Gastroesophageal sphincter (tissue), 4 donors: Measurements from ENCODE around the gene MRAP2. TPM values are rescaled to one million over a fixed set of nuclear protein-coding genes. Genes with fewer than 3 reads are reported as not detected.
"Not testable (repeated sequence)": the region's sequence is repeated elsewhere in the genome, so short reads cannot be mapped to it uniquely, and the experiment has no call there.

Source experiments
- ATAC-seq: fragments of 150-250 bp; one replicate; pipeline ENCODE4 v1.9.1; 2016; ENCODE audit warnings: mild to moderate bottlenecking, moderate library complexity
- H3K27ac ChIP-seq, 4 donors: fragments of 200-600 bp; sonication (generic) in 3 of 4; 1 replicate in 3 of 4; 2 replicates in 1 of 4; pipeline ENCODE4 v1.5.1; 2016 to 2019
- H3K27me3 ChIP-seq: fragments of 200-600 bp; sonication (generic); one replicate; pipeline ENCODE4 v1.5.1; 2019
- H3K36me3 ChIP-seq, 2 donors: fragments of 200-600 bp; sonication (generic); one replicate each; pipeline ENCODE4 v1.5.1; 2019; ENCODE audit warnings: control low read depth in 1 of 2
- H3K4me1 ChIP-seq, 3 donors: fragments of 200-600 bp; sonication (generic); 1 replicate in 2 of 3; 2 replicates in 1 of 3; pipeline ENCODE4 v1.5.1; 2016 to 2019; ENCODE audit warnings: control low read depth in 2 of 3
- H3K4me3 ChIP-seq, 2 donors: fragments of 200-600 bp; sonication (generic); one replicate each; pipeline ENCODE4 v1.5.1; 2019; ENCODE audit warnings: mild to moderate bottlenecking in 1 of 2, moderate library complexity in 1 of 2
- H3K9me3 ChIP-seq, 3 donors: fragments of 200-600 bp; sonication (generic); one replicate each; pipeline ENCODE4 v1.5.1; 2017 to 2019; ENCODE audit warnings: control low read depth in 2 of 3
- EP300 ChIP-seq: sonication (generic); formaldehyde crosslinking; IDR thresholded peaks from one replicate; pipeline ENCODE4 v1.6.1; 2017; ENCODE audit warnings: antibody characterized with exemption, mild to moderate bottlenecking
- POLR2A ChIP-seq, 2 donors: fragments of 450-650 bp; IDR thresholded peaks; one replicate each; pipeline ENCODE4 v1.6.1; 2017; ENCODE audit warnings: antibody characterized with exemption in 2 of 2, mild to moderate bottlenecking in 2 of 2, moderate library complexity in 1 of 2
- POLR2AphosphoS5 ChIP-seq: sonication (generic); formaldehyde crosslinking; IDR thresholded peaks from one replicate; pipeline ENCODE4 v1.6.1; 2017; ENCODE audit warnings: antibody characterized with exemption
- WGBS, 2 donors: methylation state at CpG; one replicate each; pipeline ENCODE4 v1.1.5; 2018; ENCODE audit warnings: low coverage in 1 of 2; 5-methylcytosine and 5-hydroxymethylcytosine counted together
- total RNA-seq, 4 donors: library from RNA; depleted of rRNA; stranded (reverse); fragments of >200 nt; gene quantifications; one replicate each; pipeline ENCODE4 v1.1.0, GENCODE V29; 2016
- TF ChIP-seq, protein P1 (sequence below), 4 experiments: fragments of 200-600 bp in 2 of 4; fragments of 450-650 bp in 2 of 4; sonication (generic) in 1 of 4; IDR thresholded peaks; one replicate each; pipeline ENCODE4 v1.5.1; 2017 to 2019; ENCODE audit warnings: antibody characterized with exemption in 4 of 4, mild to moderate bottlenecking in 2 of 4, moderate library complexity in 2 of 4

The MRAP2 gene
- total RNA-seq, 4 donors from 2014 or later, result 0.27 to 1.7 (median 1.2) TPM; not detected in 1

DNA sequence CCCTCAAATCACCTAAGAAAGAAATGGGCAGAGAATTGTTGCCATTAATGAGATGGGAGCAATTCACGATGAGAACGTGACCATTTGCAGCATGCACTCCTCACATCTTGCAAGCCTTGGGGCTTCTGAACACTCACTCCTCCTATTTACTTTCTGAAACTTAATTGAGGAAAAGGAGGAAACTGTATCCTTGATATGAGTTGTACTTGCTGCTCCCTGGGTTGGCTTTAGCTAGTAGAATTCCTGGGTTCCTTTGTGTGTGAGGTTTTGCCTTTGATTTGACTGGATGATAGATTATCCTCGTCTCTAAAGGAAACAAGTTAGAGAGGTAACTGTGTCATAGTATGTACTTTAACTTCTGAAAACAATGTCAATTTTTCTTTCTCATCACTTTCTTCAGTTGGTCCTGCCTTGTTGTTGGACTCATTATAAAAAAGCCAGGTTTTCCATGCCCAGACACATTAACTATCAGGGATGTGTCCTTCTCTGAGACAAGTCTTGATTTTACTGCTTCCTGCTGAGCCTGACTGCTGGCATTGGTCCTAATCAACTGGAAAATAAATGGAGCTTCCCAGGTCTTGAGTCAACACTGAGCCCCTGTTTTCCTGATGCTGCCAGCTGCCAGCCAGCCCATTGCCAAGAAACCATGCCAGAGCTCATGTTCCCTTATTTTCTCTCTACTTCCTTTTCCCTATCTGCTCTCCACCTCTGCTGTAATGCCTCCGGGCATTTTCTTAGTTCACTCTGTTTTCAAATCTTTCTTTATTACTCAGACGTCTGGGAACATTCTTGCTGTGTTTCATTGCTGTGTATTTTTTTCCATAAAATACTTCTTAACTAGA lies 6.0 kb upstream of the MRAP2 start:
- ATAC-seq, result no peak
- TF ChIP-seq, protein P1, sequence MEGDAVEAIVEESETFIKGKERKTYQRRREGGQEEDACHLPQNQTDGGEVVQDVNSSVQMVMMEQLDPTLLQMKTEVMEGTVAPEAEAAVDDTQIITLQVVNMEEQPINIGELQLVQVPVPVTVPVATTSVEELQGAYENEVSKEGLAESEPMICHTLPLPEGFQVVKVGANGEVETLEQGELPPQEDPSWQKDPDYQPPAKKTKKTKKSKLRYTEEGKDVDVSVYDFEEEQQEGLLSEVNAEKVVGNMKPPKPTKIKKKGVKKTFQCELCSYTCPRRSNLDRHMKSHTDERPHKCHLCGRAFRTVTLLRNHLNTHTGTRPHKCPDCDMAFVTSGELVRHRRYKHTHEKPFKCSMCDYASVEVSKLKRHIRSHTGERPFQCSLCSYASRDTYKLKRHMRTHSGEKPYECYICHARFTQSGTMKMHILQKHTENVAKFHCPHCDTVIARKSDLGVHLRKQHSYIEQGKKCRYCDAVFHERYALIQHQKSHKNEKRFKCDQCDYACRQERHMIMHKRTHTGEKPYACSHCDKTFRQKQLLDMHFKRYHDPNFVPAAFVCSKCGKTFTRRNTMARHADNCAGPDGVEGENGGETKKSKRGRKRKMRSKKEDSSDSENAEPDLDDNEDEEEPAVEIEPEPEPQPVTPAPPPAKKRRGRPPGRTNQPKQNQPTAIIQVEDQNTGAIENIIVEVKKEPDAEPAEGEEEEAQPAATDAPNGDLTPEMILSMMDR (IDR thresholded peaks at IDR 0.05), result no peak
- peak; percentile 41 for TF ChIP-seq POLR2AphosphoS5
- H3K4me1 ChIP-seq, result peaks cover 0 to 5% (median 3%) of the 10 kb centered on the region in 3 donors
- 27 to 32% methylated on average over 5 of the region's 5 CpGs for WGBS, 2 donors
- H3K27ac ChIP-seq, result no peak overlapping the region
- H3K27me3 ChIP-seq, result no peaks in the 10 kb centered on the region
- no peaks in the 10 kb centered on the region for H3K36me3 ChIP-seq
- no peaks in the 10 kb centered on the region for H3K9me3 ChIP-seq
- no peak overlapping the region for H3K4me3 ChIP-seq

DNA sequence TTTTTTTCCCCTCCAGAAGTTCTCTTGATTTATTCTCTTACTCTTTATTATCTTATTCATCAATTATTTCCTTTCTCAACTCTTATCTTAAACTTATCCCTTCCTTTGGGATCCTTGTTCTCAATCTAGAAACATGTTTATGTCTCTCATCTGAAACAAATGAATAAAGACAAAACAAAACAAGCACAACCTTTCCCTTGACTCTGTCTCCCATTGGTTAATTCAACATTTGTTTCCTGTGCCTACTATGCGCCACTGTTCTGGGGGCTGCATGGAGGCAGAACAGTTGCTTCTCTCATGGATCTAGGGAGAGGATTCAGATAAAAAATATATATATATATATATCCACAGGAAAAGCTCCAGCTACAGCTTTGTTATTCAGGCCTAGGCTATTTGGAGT lies 5.2 kb upstream of the MRAP2 start:
- Histone ChIP-seq H3K36me3 (no peaks in the 10 kb centered on the region), H3K27ac (no peak overlapping the region), H3K9me3 (no peaks in the 10 kb centered on the region), H3K27me3 (peaks cover 2% of the 10 kb centered on the region), H3K4me1 (peaks cover 0 to 10% (median 3%) of the 10 kb centered on the region in 3 donors), H3K4me3 (no peak overlapping the region)
- TF ChIP-seq POLR2AphosphoS5 (no peak), EP300 (no peak), POLR2A (IDR thresholded peaks at IDR 0.05) (no peak)
- TF ChIP-seq, protein P1 (IDR thresholded peaks at IDR 0.05), result no peak
- no peak for ATAC-seq
- WGBS, 2 donors, result 80 to 83% methylated on average over 1 of the region's 1 CpG

DNA sequence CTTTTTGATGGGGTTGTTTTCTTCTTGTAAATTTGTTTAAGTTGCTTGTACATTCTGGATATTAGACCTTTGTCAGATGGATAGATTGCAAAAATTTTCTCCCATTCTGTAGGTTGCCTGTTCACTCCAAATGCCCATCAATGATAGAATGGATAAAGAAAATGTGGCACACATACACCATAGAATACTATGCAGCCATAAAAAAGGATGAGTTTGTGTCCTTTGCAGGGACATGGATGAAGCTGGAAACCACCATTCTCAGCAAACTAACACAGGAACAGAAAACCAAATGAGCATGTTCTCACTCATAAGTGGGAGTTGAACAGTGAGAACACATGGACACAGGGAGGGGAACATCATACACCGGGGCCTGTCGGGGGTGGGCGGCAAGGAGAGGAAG lies 1.6 kb upstream of the MRAP2 start:
- peaks cover 34% of the 10 kb centered on the region for H3K27me3 ChIP-seq
- not testable (repeated sequence) for H3K36me3 ChIP-seq, ATAC-seq, H3K27ac ChIP-seq, H3K4me3 ChIP-seq, H3K9me3 ChIP-seq
- H3K4me1 ChIP-seq, result peaks cover 0 to 24% (median 3%) of the 10 kb centered on the region in 3 donors
- 83 to 94% methylated on average over 1 to 3 of the region's 3 CpGs for WGBS, 2 donors

DNA sequence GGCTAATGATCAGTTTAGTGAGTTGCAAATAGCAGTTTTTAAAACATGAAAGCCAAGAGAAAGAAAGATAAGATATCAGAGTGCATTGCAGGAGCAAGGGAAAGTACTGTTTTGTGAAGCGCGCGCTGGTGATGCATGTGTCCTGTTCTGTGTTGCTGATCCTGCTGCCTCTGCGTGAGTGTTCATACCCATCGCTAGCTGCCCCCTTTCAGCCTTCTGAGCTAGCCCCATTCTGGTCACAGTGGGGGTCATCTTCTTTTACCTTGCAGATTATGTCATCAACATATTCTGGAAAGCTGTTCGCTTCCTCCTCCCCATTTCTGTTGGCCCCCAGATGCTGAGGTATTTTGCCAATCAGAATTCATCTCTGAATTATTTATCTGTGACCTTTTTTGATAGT lies 1.9 kb downstream of the MRAP2 start:
- Histone ChIP-seq H3K4me3 (no peak overlapping the region), H3K27ac (no peak overlapping the region), H3K4me1 (peaks cover 0 to 20% (median 0%) of the 10 kb centered on the region in 3 donors), H3K36me3 (no peaks in the 10 kb centered on the region), H3K27me3 (peaks cover 57% of the 10 kb centered on the region), H3K9me3 (peaks cover 0 to 9% (median 0%) of the 10 kb centered on the region in 3 donors)
- no peak for TF ChIP-seq POLR2AphosphoS5
- no peak for TF ChIP-seq EP300
- TF ChIP-seq POLR2A (IDR thresholded peaks at IDR 0.05), result no peak
- TF ChIP-seq, protein P1 (IDR thresholded peaks at IDR 0.05), result no peak
- 92% methylated on average over 6 of the region's 6 CpGs; no CpG with 5 or more reads in 1 of the 2 donors for WGBS, 2 donors
- no peak for ATAC-seq

DNA sequence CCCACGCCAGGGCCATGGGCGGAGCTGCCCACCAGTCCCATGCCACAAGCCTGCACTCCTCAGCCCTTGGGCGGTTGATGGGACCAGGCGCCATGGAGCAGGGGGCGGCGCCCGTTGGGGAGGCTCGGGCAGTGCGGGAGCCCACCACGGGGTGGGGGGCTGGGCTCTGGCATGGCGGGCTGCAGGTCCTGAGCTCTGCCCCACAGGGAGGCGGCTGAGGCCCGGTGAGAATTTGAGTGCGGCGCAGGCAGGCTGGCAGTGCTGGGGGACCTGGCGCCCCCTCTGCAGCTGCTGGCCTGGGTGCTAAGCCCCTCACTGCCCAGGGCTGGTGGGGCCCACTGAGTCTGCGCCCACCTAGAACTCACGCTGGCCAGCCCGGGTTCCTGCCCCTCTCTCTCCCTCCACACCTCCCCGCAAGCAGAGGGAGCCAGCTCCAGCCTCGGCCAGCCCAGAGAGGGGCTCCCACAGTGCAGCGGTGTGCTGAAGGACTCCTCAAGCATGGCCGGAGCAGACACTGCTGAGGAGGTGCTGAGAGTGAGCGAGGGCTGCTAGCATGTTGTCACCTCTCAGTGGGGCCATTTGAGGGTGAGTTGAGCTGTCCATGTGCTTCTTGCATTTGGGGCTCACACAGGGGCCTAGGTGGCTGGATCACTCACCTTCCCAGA lies 4.0 kb downstream of the MRAP2 start:
- H3K9me3 ChIP-seq, result peaks cover 0 to 9% (median 0%) of the 10 kb centered on the region in 3 donors
- WGBS, 2 donors, result no CpG with 5 or more reads among the region's 24 CpGs
- H3K36me3 ChIP-seq, result no peaks in the 10 kb centered on the region
- TF ChIP-seq EP300 (no peak), POLR2AphosphoS5 (no peak), POLR2A (IDR thresholded peaks at IDR 0.05) (no peak)
- TF ChIP-seq, protein P1 (IDR thresholded peaks at IDR 0.05), result no peak
- no peak overlapping the region for H3K27ac ChIP-seq
- no peak for ATAC-seq
- H3K4me1 ChIP-seq, result peaks cover 0 to 20% (median 0%) of the 10 kb centered on the region in 3 donors
- peaks cover 65% of the 10 kb centered on the region for H3K27me3 ChIP-seq
- no peak overlapping the region for H3K4me3 ChIP-seq
